Measurements from ENCODE around the gene FRMD6. TPM values are rescaled to one million over a fixed set of nuclear protein-coding genes. Genes with fewer than 3 reads are reported as not detected.

FRMD6 gene
- total RNA-seq, 1 donor from 2014 or later, result 10.1 TPM

Small RNA genes within 50 kb of the gene (small RNA-seq; reads per million reads assigned to genes)
- not detected for gene OR7E159P (ENCODE audit: low replicate concordance)
- not detected for gene RNA5SP385 (ENCODE audit: low replicate concordance)
- gene RNU6-301P (ENCODE audit: low replicate concordance), result 0.08 reads per million

Other genes with a start within 250 kb of the FRMD6 start
- gene GNG2, start 208.7 kb downstream of the FRMD6 start, total RNA-seq, result 286 TPM